ENCODE measurements around the gene CEP152. TPM values are rescaled to one million over a fixed set of nuclear protein-coding genes. Genes with fewer than 3 reads are reported as not detected.

CEP152 gene
- total and polyA plus RNA-seq, 7 donors, result 0.35 to 1.3 (median 0.69) TPM

DNA sequence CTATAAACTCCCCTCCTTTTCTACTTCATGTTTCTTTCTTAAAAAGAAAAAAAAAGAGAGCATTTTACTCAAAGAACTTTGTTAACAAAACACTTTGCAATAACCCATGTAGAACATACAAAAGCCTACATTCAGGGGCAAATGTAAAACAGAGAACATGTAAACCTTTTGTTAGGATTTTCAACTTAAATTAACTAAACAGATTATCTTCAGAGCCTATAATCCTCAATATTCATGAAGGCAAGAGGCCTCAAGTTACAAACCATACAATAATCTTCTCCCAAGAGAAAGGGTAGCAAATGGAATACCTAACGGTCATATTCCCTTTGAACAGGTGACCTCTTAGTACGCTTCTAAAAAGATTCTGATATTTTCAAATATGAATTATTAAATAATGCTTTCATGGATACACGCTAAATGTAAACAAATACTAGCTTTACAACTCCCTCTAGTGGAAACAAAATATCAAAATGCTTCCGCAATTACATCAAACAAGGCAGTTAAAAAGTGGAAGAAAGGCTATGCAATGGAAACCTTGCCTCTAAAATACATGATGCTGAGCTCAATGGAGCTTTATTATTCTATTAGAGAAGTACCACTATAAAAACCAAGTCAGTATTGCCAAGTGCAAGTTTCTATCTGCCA is 9.9 kb downstream of the CEP152 start:
- no peaks in the 10 kb centered on the region for H3K27me3 ChIP-seq (ENCODE audit: insufficient read depth in 3 of 3, low read length in 2 of 3)
- intact Hi-C loops (cut with DNase I), result loop anchor here (1.0 to 10.0 kb wide), 3 partner anchors 23 to 446 kb away; no protein-coding TSS in a partner anchor
- H3K27ac ChIP-seq, result no peak overlapping the region
- ATAC-seq (no peak), DNase-seq (no peak)
- H3K9me3 ChIP-seq, result no peaks in the 10 kb centered on the region
- no peaks in the 10 kb centered on the region for H3K36me3 ChIP-seq (ENCODE audit: insufficient read depth in 1 of 2, low read depth in 1 of 2)
- TF ChIP-seq, protein P1, sequence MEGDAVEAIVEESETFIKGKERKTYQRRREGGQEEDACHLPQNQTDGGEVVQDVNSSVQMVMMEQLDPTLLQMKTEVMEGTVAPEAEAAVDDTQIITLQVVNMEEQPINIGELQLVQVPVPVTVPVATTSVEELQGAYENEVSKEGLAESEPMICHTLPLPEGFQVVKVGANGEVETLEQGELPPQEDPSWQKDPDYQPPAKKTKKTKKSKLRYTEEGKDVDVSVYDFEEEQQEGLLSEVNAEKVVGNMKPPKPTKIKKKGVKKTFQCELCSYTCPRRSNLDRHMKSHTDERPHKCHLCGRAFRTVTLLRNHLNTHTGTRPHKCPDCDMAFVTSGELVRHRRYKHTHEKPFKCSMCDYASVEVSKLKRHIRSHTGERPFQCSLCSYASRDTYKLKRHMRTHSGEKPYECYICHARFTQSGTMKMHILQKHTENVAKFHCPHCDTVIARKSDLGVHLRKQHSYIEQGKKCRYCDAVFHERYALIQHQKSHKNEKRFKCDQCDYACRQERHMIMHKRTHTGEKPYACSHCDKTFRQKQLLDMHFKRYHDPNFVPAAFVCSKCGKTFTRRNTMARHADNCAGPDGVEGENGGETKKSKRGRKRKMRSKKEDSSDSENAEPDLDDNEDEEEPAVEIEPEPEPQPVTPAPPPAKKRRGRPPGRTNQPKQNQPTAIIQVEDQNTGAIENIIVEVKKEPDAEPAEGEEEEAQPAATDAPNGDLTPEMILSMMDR (IDR thresholded peaks at IDR 0.05), result peak; percentile 36
- H3K4me3 ChIP-seq, result no peak overlapping the region
- H3K4me1 ChIP-seq, result no peaks in the 10 kb centered on the region
- 18 to 23% (median 21%) methylated on average over 4 of the region's 4 CpGs for WGBS, 3 donors

- intact Hi-C loops (cut with DNase I), result loop anchor here (1.0 to 10.0 kb wide), 3 partner anchors 22 to 445 kb away; no protein-coding TSS in a partner anchor
- H3K4me3 ChIP-seq, result no peak overlapping the region
- no peak for ATAC-seq
- no peak overlapping the region for H3K27ac ChIP-seq
- no peaks in the 10 kb centered on the region for H3K27me3 ChIP-seq (ENCODE audit: insufficient read depth in 3 of 3, low read length in 2 of 3)
- WGBS, 3 donors, result 82 to 92% (median 87%) methylated on average over 1 of the region's 1 CpG
- TF ChIP-seq, protein P1 (IDR thresholded peaks at IDR 0.05), result no peak
- DNase-seq, result no peak
- H3K9me3 ChIP-seq, result no peaks in the 10 kb centered on the region
- H3K4me1 ChIP-seq, result no peaks in the 10 kb centered on the region
- no peaks in the 10 kb centered on the region for H3K36me3 ChIP-seq (ENCODE audit: insufficient read depth in 1 of 2, low read depth in 1 of 2)
Measured at GRCh38 chr15:48800245-48800644, 10.6 kb downstream of the CEP152 start.

DNA sequence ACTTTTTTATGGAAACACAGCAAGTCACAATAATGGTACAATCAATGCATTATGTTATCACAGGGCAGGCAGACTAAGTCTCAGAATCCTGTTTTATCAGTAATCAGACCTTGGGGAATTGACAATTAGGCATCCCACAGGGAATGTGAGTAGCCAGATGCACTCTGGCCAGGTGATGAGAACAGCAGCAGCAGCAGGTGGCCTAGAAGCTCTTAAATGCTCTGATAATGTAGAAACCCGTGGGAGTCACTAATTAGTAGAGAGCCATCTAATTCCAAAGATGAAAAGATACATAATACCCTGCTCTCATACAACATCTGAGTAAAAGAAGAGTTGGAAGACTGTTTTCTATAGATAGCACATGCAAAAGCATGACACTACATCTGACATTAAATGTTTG is 12.6 kb downstream of the CEP152 start:
- no peaks in the 10 kb centered on the region for H3K9me3 ChIP-seq
- no peaks in the 10 kb centered on the region for H3K4me1 ChIP-seq
- WGBS, 3 donors, result 23 to 63% (median 32%) methylated on average over 1 of the region's 1 CpG
- intact Hi-C loops (cut with DNase I), result no loop called here
- H3K4me3 ChIP-seq, result no peak overlapping the region
- H3K36me3 ChIP-seq (ENCODE audit: insufficient read depth in 1 of 2, low read depth in 1 of 2), result no peaks in the 10 kb centered on the region
- no peak for DNase-seq
- TF ChIP-seq, protein P1 (IDR thresholded peaks at IDR 0.05), result no peak
- no peak for ATAC-seq
- no peaks in the 10 kb centered on the region for H3K27me3 ChIP-seq (ENCODE audit: insufficient read depth in 3 of 3, low read length in 2 of 3)
- no peak overlapping the region for H3K27ac ChIP-seq

DNA sequence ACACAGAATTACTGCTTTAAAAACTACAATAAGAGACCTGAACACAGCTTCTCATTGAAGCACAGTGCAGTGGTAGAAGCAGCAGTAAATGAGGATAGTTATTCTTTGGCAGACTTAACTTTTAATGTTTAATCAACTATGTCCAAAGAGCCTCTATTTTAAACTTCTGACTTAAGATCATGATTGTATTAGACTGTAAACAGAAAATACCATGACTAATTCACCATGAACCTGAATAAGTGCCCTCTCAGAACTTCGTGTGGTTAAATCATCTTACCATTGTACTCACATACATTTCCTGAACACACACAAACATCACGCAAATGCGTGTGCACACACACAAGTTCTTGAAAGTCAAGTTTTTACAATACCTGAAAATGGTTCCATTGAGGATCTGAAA is 13.9 kb downstream of the CEP152 start:
- Histone ChIP-seq H3K27me3 (ENCODE audit: insufficient read depth in 3 of 3, low read length in 2 of 3) (no peaks in the 10 kb centered on the region), H3K36me3 (ENCODE audit: insufficient read depth in 1 of 2, low read depth in 1 of 2) (no peaks in the 10 kb centered on the region), H3K4me1 (no peaks in the 10 kb centered on the region), H3K27ac (no peak overlapping the region), H3K4me3 (no peak overlapping the region), H3K9me3 (no peaks in the 10 kb centered on the region)
- ATAC-seq, result no peak
- intact Hi-C loops (cut with DNase I), result no loop called here
- TF ChIP-seq, protein P1 (IDR thresholded peaks at IDR 0.05), result no peak
- WGBS, 3 donors, result 56 to 66% (median 66%) methylated on average over 3 of the region's 3 CpGs
- no peak for DNase-seq

- Histone ChIP-seq H3K27ac (no peak overlapping the region), H3K27me3 (ENCODE audit: insufficient read depth in 3 of 3, low read length in 2 of 3) (no peaks in the 10 kb centered on the region), H3K4me3 (no peak overlapping the region), H3K4me1 (no peaks in the 10 kb centered on the region), H3K36me3 (ENCODE audit: insufficient read depth in 1 of 2, low read depth in 1 of 2) (no peaks in the 10 kb centered on the region), H3K9me3 (no peaks in the 10 kb centered on the region)
- WGBS, 3 donors, result 82 to 93% (median 84%) methylated on average over 3 of the region's 3 CpGs
- intact Hi-C loops (cut with DNase I), result no loop called here
- DNase-seq, result no peak
- TF ChIP-seq, protein P1 (IDR thresholded peaks at IDR 0.05), result no peak
- ATAC-seq, result no peak
Measured at GRCh38 chr15:48796521-48796920, 14.3 kb downstream of the CEP152 start.
